ENCODE results near the gene ZC3H4. TPM values are rescaled to one million over a fixed set of nuclear protein-coding genes. Genes with fewer than 3 reads are reported as not detected.
A peak's percentile ranks its signal among the peaks of the same experiment; 100 is the strongest.

ZC3H4 gene
- total RNA-seq, 8 experiments from 2014 or later, result 10.9 to 54.5 (median 22.8) TPM

DNA sequence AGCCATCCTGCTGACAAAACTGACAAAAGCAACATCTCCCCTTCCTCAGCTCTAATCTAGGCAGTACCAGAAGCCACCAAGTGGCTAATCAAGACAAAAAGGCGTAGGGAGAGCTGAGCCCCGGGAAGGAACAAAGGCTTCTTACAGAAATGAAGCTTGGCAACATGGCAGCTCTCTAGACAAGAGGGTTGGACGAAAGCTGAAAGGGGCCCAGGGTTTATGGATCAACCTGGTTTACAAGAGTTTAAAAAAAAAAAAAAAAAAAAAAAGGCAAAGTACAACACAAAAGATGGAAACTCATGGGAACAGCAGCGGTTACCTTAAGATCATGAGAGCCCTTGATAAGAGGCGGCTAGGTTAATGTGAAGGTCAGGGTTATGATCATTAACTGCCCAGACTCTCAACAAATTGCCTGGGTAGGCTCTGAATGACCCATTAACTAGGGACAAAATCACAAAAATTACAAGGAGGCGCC is 14.0 kb downstream of the ZC3H4 start:
- Histone ChIP-seq H3K27ac (peak overlapping the region in 1 of 2 donors; percentile 49), H3K4me3 (no peak overlapping the region), H3K4me1 (replicated peaks in 1 of 2) (peaks cover 31 to 34% of the 10 kb centered on the region in 2 donors)
- in situ Hi-C loops (cut with MboI; ENCODE audit: low pct_unique_long_range_greater_than_20kb in 2 of 9, low sequenced_read_pairs in 9 of 9, unreplicated experiment in 9 of 9), result no loop called here
- ATAC-seq (replicated peaks in 6 of 8), result peak in 1 of 8 experiments; percentile 16
- WGBS, 10 experiments, result 67 to 100% (median 84%) methylated on average over 2 to 6 of the region's 6 CpGs; no CpG with 5 or more reads in 1 of the 10 experiments

DNA sequence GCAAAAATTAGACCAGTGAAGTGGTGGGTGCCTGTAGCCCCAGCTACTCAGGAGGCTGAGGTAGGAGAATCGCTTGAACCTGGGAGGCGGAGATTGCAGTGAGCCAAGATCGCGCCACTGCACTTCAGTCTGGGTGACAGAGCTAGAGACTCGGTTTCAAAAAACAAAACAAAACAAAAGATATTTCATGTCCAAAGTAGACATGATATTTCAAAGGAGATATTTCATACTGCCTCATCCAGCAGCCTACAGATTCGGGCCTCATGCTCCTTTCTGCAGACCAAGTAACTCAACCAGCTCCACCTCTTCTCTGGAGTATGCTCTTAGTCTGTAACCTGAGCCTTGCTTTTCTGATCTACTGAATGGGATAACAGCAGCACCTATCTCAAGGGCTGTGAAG is 15.0 kb downstream of the ZC3H4 start:
- Histone ChIP-seq H3K4me1 (replicated peaks in 1 of 2) (peaks cover 31 to 34% of the 10 kb centered on the region in 2 donors), H3K27ac (no peak overlapping the region), H3K4me3 (no peak overlapping the region)
- no peak for ATAC-seq (replicated peaks in 6 of 8)
- in situ Hi-C loops (cut with MboI; ENCODE audit: low pct_unique_long_range_greater_than_20kb in 2 of 9, low sequenced_read_pairs in 9 of 9, unreplicated experiment in 9 of 9), result no loop called here
- 94 to 100% (median 96%) methylated on average over 1 to 6 of the region's 6 CpGs; no CpG with 5 or more reads in 4 of the 10 experiments for WGBS, 10 experiments

DNA sequence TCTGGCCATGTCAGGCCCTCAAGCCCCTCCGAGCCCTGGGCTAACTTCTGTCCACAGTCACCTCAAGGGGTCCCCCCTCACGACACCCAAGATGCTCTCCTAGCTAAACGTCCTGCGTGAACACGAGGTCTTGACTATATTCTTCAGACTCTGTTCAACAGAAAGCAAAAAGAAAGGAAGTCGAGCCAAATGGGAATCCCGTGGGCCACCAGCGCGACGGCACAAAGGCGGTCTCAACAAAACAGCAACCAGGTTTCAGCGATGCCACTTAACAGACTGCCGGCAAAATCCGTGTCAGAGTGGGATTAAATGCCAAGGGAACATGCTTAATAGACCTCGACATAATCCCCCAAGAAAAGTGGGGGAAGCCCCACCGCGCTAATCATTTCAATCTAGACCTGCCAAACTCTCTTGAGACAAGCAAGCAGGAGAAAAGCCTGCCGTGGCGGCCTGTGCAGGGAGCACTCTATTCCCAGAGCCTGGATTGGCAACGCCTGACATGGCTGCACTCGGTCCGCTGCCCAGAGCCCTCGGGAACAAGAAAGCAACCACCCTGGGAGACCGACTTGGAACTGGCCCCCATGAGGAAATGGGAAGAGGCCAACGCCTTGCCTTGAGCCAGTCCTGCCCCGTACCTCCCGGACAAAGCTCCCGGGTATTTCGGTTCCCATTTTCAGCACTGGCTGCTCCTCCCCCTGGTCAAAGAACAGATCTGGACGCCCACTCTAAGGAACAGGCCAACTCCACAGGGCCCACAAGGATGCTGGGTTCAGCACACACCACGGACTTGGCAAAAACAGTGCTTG is 16.0 kb downstream of the ZC3H4 start:
- Histone ChIP-seq H3K27ac (no peak overlapping the region), H3K4me1 (replicated peaks in 1 of 2) (peaks cover 31 to 34% of the 10 kb centered on the region in 2 donors), H3K4me3 (no peak overlapping the region)
- in situ Hi-C loops (cut with MboI; ENCODE audit: low pct_unique_long_range_greater_than_20kb in 2 of 9, low sequenced_read_pairs in 9 of 9, unreplicated experiment in 9 of 9), result no loop called here
- 24 to 100% (median 90%) methylated on average over 1 to 25 of the region's 31 CpGs; no CpG with 5 or more reads in 2 of the 10 experiments for WGBS, 10 experiments
- peak in 2 of 8 experiments; percentile 2 to 17 for ATAC-seq (replicated peaks in 6 of 8)

DNA sequence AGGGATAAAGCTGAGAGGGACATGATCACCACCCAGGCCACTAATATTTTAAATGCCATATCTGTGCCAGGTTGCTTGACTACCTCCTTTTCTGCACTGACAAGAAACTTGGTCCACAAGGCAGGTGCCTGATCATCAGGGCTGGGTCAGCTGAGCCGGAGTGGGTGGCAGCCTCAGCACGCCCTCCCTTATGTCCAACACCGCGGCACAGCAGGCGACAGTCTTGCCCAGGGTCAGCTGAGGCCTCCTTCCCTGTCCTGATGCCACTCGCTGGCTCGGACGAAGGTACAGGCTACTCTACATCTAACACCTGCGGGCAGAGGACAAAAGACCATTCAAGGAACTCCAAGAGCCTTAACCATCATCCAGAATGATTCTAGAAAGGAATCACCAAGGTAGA is 16.9 kb downstream of the ZC3H4 start:
- H3K27ac ChIP-seq, result peak overlapping the region in 1 of 2 donors; percentile 71
- no peak overlapping the region for H3K4me3 ChIP-seq
- in situ Hi-C loops (cut with MboI; ENCODE audit: low pct_unique_long_range_greater_than_20kb in 2 of 9, low sequenced_read_pairs in 9 of 9, unreplicated experiment in 9 of 9), result no loop called here
- H3K4me1 ChIP-seq (replicated peaks in 1 of 2), result peaks cover 31 to 34% of the 10 kb centered on the region in 2 donors
- no peak for ATAC-seq (replicated peaks in 6 of 8)
- WGBS, 10 experiments, result 87 to 98% (median 96%) methylated on average over 3 to 7 of the region's 9 CpGs; no CpG with 5 or more reads in 7 of the 10 experiments

GRCh38 chr19:47096100-47096704 is 17.4 kb downstream of the ZC3H4 start:
- Histone ChIP-seq H3K27ac (peak overlapping the region; percentile 1 to 71), H3K4me3 (no peak overlapping the region), H3K4me1 (replicated peaks in 1 of 2) (peaks cover 31 to 34% of the 10 kb centered on the region in 2 donors)
- in situ Hi-C loops (cut with MboI; ENCODE audit: low pct_unique_long_range_greater_than_20kb in 2 of 9, low sequenced_read_pairs in 9 of 9, unreplicated experiment in 9 of 9), result no loop called here
- ATAC-seq (replicated peaks in 6 of 8), result peak in 3 of 8 experiments; percentile 35 to 61 (median 54)
- 20 to 100% (median 88%) methylated on average over 1 to 8 of the region's 12 CpGs; no CpG with 5 or more reads in 4 of the 10 experiments for WGBS, 10 experiments

DNA sequence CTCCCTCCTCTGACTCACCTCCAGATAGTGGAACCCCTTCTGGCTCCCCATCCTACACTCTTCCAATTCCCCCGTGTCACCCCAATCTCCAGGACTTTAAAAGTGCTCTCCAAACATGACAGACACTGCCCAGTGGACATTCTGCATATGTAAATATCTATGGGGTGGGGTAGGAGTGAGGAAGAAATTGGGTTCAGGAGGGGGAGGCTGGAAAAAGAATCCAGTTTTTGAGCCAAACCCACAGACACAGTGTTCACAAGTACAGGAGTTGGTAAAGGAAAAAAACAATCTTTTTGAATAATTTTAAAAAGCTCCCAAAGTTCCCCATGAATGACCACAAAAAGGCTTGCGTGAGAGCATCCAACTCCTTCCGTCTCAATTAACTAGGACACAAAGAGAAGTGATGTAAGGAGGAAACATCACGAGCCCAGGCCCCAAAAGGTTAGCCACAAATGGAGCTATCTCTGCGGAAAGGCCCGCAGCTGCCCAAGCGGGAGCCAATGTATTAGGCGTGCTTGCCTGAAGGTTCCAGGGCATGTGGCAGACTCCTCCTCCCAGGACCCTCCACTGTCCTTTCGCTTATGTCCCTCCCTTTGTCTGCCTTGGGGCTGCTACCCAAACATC is 18.0 kb downstream of the ZC3H4 start:
- H3K27ac ChIP-seq, result peak overlapping the region; percentile 48 to 71
- peaks cover 31 to 32% of the 10 kb centered on the region in 2 donors for H3K4me1 ChIP-seq (replicated peaks in 1 of 2)
- 25 to 62% (median 55%) methylated on average over 2 to 5 of the region's 9 CpGs; no CpG with 5 or more reads in 5 of the 10 experiments for WGBS, 10 experiments
- in situ Hi-C loops (cut with MboI; ENCODE audit: low pct_unique_long_range_greater_than_20kb in 2 of 9, low sequenced_read_pairs in 9 of 9, unreplicated experiment in 9 of 9), result no loop called here
- ATAC-seq (replicated peaks in 6 of 8), result peak; percentile 53 to 82 (median 71)
- no peak overlapping the region for H3K4me3 ChIP-seq

DNA sequence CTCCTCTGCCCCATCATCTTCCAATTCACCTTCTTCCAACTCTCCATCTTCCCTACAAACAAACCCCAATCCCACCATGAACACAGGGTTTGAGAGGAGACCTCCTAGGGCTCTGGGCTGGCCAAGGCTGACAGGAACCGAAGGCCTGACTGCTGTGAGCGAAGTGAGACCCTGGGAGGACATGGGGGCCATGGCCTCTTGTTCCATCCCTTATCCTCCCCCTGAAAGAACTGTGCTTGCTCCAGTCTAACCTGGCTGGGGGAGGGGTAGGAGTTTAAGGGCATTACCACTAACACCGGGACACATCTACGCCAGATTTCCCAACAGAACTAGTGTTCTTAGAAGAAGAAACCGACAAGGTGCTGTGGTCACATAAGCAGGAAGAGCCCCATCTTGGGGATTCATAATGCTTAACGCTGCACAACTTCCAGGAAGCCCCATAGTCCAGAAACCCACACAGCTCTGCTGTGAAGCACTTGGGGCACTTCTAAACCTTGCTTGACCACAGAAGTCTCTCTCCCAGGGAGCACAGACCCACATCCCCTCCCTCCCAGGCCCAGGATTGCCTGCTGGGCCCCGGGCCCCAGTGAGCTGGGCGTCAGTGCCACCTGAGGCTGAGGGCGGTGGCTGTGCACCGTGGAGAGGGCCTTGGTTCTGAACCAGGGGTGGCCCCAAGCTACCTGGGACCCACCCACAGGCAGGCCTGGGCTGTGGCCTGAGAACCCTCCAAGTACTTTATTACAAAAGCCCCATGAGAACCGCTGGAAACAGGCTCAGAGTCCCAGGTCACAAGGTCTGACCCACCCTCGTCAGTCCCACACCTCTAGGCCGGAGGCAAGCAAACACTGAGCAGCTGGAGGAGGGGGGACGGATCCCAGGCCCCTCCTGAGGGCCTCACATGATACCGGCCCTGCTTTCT is 18.8 kb downstream of the ZC3H4 start:
- peak overlapping the region; percentile 48 to 71 for H3K27ac ChIP-seq
- ATAC-seq (replicated peaks in 6 of 8), result peak; percentile 46 to 84 (median 69)
- H3K4me3 ChIP-seq, result no peak overlapping the region
- in situ Hi-C loops (cut with MboI; ENCODE audit: low pct_unique_long_range_greater_than_20kb in 2 of 9, low sequenced_read_pairs in 9 of 9, unreplicated experiment in 9 of 9), result no loop called here
- peaks cover 24% of the 10 kb centered on the region in 2 donors for H3K4me1 ChIP-seq (replicated peaks in 1 of 2)
- 76 to 100% (median 86%) methylated on average over 1 to 2 of the region's 15 CpGs; no CpG with 5 or more reads in 6 of the 10 experiments for WGBS, 10 experiments

- no peak overlapping the region for H3K4me3 ChIP-seq
- in situ Hi-C loops (cut with MboI; ENCODE audit: low pct_unique_long_range_greater_than_20kb in 2 of 9, low sequenced_read_pairs in 9 of 9, unreplicated experiment in 9 of 9), result no loop called here
- no peak overlapping the region for H3K27ac ChIP-seq
- no peak for ATAC-seq (replicated peaks in 6 of 8)
- WGBS, 10 experiments, result 40 to 92% (median 83%) methylated on average over 1 to 8 of the region's 10 CpGs; no CpG with 5 or more reads in 3 of the 10 experiments
- H3K4me1 ChIP-seq (replicated peaks in 1 of 2), result peaks cover 15 to 18% of the 10 kb centered on the region in 2 donors
These were observed 19.7 kb downstream of the ZC3H4 start for GRCh38 chr19:47093841-47094240.

DNA sequence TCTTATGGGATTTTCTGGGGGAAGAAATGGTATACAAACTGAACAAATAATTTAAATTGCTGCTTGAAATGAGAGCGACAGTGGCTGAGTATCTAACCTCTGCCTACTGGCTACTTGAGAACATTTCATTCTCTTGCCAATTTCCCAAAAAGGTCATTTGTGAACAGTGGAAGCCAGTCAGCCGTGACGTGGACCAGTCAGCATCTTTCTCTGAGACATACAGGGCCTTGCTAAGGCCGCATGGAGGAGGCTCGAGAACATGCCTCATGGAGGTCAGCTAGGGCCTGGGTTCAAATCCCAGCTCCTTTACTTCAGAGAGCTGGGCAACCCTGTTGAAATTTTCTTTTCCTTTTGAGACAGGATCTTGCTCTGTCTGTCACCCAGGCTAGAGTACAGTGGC is 20.3 kb downstream of the ZC3H4 start:
- H3K27ac ChIP-seq, result no peak overlapping the region
- in situ Hi-C loops (cut with MboI; ENCODE audit: low pct_unique_long_range_greater_than_20kb in 2 of 9, low sequenced_read_pairs in 9 of 9, unreplicated experiment in 9 of 9), result no loop called here

GRCh38 chr19:47089767-47090350 is 23.7 kb downstream of the ZC3H4 start:
- in situ Hi-C loops (cut with MboI; ENCODE audit: low pct_unique_long_range_greater_than_20kb in 2 of 9, low sequenced_read_pairs in 9 of 9, unreplicated experiment in 9 of 9), result no loop called here
- Histone ChIP-seq H3K4me3 (no peak overlapping the region), H3K27ac (no peak overlapping the region), H3K4me1 (replicated peaks in 1 of 2) (peaks cover under 1 to 1% of the 10 kb centered on the region in 2 donors)
- 94 to 100% (median 96%) methylated on average over 1 to 7 of the region's 21 CpGs; no CpG with 5 or more reads in 5 of the 10 experiments for WGBS, 10 experiments
- no peak for ATAC-seq (replicated peaks in 6 of 8)

More for the DNA sequence above, 20.3 kb downstream of the ZC3H4 start:
- no peak for ATAC-seq (replicated peaks in 6 of 8)
- Histone ChIP-seq H3K4me1 (replicated peaks in 1 of 2) (peaks cover 15 to 18% of the 10 kb centered on the region in 2 donors), H3K4me3 (no peak overlapping the region)
- 67 to 100% (median 96%) methylated on average over 1 to 5 of the region's 5 CpGs; no CpG with 5 or more reads in 1 of the 10 experiments for WGBS, 10 experiments

DNA sequence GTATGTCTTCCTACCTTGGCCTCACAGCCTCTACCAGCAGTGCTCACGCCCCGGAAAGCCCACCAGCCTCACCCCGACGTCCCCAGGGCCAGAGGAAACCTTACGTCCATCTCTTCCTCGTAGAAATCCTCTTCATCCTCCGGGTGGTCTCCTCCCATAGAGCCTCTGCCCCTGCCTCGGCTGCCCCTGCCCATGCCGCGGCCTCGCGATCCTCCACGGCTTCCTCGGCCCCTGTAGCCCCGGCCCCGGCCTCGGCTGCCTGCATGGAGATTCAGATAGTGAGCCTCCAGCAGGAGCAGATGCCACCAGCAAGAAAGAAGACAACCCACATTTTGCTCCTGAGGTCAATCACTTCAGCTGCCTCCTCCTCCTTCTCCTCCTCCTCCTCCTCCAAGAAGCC is 27.3 kb downstream of the ZC3H4 start:
- 91 to 100% methylated on average over 6 of the region's 17 CpGs; no CpG with 5 or more reads in 8 of the 10 experiments for WGBS, 10 experiments
- in situ Hi-C loops (cut with MboI; ENCODE audit: low pct_unique_long_range_greater_than_20kb in 2 of 9, low sequenced_read_pairs in 9 of 9, unreplicated experiment in 9 of 9), result no loop called here
- H3K4me3 ChIP-seq, result no peak overlapping the region
- H3K27ac ChIP-seq, result no peak overlapping the region
- no peak for ATAC-seq (replicated peaks in 6 of 8)
- no peaks in the 10 kb centered on the region for H3K4me1 ChIP-seq (replicated peaks in 1 of 2)

All from motor neuron (in vitro differentiated cells).